Activated CD8-positive, alpha-beta T cell treated with anti-CD3 and anti-CD28 coated beads for 36 hours (primary cell): Measurements from ENCODE around the gene UQCC2. TPM values are rescaled to one million over a fixed set of nuclear protein-coding genes. Genes with fewer than 3 reads are reported as not detected.
A peak's percentile ranks its signal among the peaks of the same experiment; 100 is the strongest.

Experiments
- ATAC-seq: fragments of 200-7000 bp; cut with Tn5 transposase; one replicate; pipeline ENCODE4 v1.10.0; 2021; ENCODE audit warnings: mild to moderate bottlenecking, moderate library complexity
- CTCF ChIA-PET: fragments of 350-600 bp; sonication (Branson Sonifier 250); formaldehyde crosslinking; loops from one replicate; lab custom pipeline; 2021; ENCODE audit warnings: antibody characterized with exemption; lab: Charles Lee
- POLR2A ChIA-PET: fragments of 350-600 bp; sonication (Branson Sonifier 250); formaldehyde crosslinking; loops from one replicate; lab custom pipeline; 2021; ENCODE audit warnings: antibody characterized with exemption; lab: Charles Lee
- DNase-seq: peaks from one replicate; pipeline ENCODE4 v3.0.0-alpha.2; 2020
- H3K27ac Mint-ChIP-seq: one replicate; pipeline ENCODE4 v1.8.0; 2021; ENCODE audit warnings: mild to moderate bottlenecking, mixed read lengths
- H3K27me3 Mint-ChIP-seq: one replicate; pipeline ENCODE4 v1.8.0; 2021; ENCODE audit warnings: mixed read lengths
- H3K36me3 Mint-ChIP-seq: one replicate; pipeline ENCODE4 v1.8.0; 2021; ENCODE audit warnings: low read depth, mixed read lengths
- H3K4me1 Mint-ChIP-seq: one replicate; pipeline ENCODE4 v1.8.0; 2021; ENCODE audit warnings: low read depth, mixed read lengths
- H3K4me3 Mint-ChIP-seq: one replicate; pipeline ENCODE4 v1.8.0; 2021; ENCODE audit warnings: mild to moderate bottlenecking, moderate library complexity, mixed read lengths
- H3K9me3 Mint-ChIP-seq: one replicate; pipeline ENCODE4 v1.8.0; 2021; ENCODE audit warnings: mixed read lengths
- intact Hi-C: fragments of 100-400 bp; cut with micrococcal nuclease; formaldehyde crosslinking; loops from one replicate; pipeline ENCODE4 v1.10.0; 2022
- total RNA-seq, 2 experiments: library from RNA; stranded (reverse); gene quantifications; one replicate each; pipeline ENCODE4 v1.2.3, GENCODE V29; 2021
- TF ChIP-seq, protein P1 (sequence below): fragments of 200-600 bp; IDR thresholded peaks from one replicate; pipeline ENCODE4 v1.8.0; 2022; ENCODE audit warnings: antibody characterized with exemption, mild to moderate bottlenecking

UQCC2 gene
- total RNA-seq, 2 experiments from 2014 or later = 127 to 128 TPM

DNA sequence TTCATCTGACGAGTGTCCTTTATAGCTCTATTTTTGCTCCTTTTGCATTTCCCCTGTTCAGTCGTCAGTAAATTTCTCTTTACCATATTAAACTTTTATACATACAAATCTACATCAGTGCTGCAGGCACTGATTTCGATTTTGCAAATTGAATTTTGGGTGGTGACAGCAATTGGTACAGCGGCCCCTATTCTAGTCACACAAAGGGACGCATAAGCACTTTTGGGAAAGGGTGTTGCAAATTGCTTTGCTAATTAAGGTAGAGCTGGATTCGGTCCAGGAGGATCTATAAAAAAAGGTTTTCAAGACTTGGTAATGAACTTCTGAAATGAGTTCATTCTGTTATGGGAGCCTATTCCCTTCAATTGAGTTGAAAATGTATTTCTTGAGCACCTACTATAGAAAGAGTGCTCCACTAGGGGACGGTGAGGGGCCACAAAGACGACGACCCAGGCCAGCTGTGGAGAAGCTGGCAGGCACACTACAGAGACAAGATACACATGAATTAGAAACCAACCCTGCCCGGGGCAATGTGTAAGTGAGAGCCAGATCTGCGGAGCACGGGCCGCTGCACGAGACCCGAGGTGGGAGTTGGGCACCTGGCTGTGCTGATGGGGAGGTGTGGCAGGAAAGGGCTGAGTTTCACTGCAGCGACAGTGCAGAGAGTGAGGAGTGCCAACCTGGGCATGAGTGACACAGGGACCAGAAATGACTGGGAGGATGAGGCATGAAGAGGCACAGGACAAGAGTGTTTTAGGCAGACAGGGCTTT, 5.4 kb downstream of the UQCC2 start:
- H3K4me1 Mint-ChIP-seq = peaks cover 34% of the 10 kb centered on the region
- no peaks in the 10 kb centered on the region for H3K27me3 Mint-ChIP-seq
- no peak for ATAC-seq
- H3K4me3 Mint-ChIP-seq = no peak overlapping the region
- ChIA-PET CTCF (interaction anchor here (0.9 to 1.7 kb wide), 3 partner anchors 99 to 121 kb away, joined by 3 to 6 read pairs (median 3); no protein-coding TSS in a partner anchor), POLR2A (interaction anchor here (1.1 kb wide), 1 partner anchor 134 kb away, joined by 3 read pairs; no protein-coding TSS in a partner anchor)
- intact Hi-C loops = no loop called here
- TF ChIP-seq, protein P1, sequence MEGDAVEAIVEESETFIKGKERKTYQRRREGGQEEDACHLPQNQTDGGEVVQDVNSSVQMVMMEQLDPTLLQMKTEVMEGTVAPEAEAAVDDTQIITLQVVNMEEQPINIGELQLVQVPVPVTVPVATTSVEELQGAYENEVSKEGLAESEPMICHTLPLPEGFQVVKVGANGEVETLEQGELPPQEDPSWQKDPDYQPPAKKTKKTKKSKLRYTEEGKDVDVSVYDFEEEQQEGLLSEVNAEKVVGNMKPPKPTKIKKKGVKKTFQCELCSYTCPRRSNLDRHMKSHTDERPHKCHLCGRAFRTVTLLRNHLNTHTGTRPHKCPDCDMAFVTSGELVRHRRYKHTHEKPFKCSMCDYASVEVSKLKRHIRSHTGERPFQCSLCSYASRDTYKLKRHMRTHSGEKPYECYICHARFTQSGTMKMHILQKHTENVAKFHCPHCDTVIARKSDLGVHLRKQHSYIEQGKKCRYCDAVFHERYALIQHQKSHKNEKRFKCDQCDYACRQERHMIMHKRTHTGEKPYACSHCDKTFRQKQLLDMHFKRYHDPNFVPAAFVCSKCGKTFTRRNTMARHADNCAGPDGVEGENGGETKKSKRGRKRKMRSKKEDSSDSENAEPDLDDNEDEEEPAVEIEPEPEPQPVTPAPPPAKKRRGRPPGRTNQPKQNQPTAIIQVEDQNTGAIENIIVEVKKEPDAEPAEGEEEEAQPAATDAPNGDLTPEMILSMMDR = no peak
- H3K36me3 Mint-ChIP-seq = peaks cover 42% of the 10 kb centered on the region
- no peaks in the 10 kb centered on the region for H3K9me3 Mint-ChIP-seq
- H3K27ac Mint-ChIP-seq = no peak overlapping the region
- no peak for DNase-seq

DNA sequence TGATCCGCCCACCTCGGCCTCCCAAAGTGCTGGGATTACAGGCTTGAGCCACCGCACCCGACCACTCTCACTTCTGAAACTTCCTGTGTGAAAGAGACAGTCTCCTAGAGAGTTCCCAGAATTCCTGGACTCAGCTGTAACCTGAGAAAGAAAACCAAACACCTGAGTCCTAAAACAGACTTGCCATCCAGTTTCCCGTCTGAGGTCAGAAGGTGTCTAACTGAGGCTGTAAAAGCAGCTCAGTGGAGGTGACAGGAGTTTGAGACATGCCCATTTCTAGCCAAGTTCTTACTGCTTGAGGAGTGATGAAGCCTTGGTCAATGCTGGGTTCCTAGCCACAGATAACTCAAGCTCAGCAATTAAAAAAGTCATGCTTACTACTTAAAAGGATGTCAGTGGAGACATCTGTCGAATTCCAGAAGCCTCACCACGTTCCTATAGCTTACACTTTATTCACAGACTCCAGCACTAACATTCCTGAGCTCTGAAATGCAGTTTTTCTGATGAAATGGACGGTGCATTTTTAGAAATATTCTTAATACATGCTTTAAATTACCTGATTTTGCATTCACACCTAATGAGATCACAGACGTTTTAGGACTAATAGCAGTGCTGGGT, 6.1 kb downstream of the UQCC2 start:
- intact Hi-C loops = no loop called here
- H3K36me3 Mint-ChIP-seq = peaks cover 36% of the 10 kb centered on the region
- ATAC-seq = no peak

GRCh38 chr6:33704215-33705066, 7.1 kb downstream of the UQCC2 start:
- intact Hi-C loops = no loop called here
- ChIA-PET CTCF (interaction anchor here (1.7 kb wide), 1 partner anchor 120 kb away, joined by 6 read pairs; no protein-coding TSS in a partner anchor), POLR2A (no interaction called here)
- Mint-ChIP-seq H3K9me3 (no peaks in the 10 kb centered on the region), H3K27ac (no peak overlapping the region), H3K4me3 (no peak overlapping the region), H3K27me3 (no peaks in the 10 kb centered on the region), H3K4me1 (peaks cover 25% of the 10 kb centered on the region), H3K36me3 (peaks cover 32% of the 10 kb centered on the region)
- ATAC-seq = no peak
- TF ChIP-seq, protein P1 = no peak
- no peak for DNase-seq

More for the DNA sequence above, 6.1 kb downstream of the UQCC2 start:
- Mint-ChIP-seq H3K27me3 (no peaks in the 10 kb centered on the region), H3K4me1 (peaks cover 30% of the 10 kb centered on the region), H3K27ac (no peak overlapping the region), H3K4me3 (no peak overlapping the region), H3K9me3 (no peaks in the 10 kb centered on the region)
- ChIA-PET POLR2A (interaction anchor here (1.1 kb wide), 1 partner anchor 133 kb away, joined by 3 read pairs; no protein-coding TSS in a partner anchor), CTCF (interaction anchor here (0.9 to 1.7 kb wide), 2 partner anchors 98 to 121 kb away, joined by 3 to 6 read pairs; no protein-coding TSS in a partner anchor)
- no peak for DNase-seq
- TF ChIP-seq, protein P1 = no peak

DNA sequence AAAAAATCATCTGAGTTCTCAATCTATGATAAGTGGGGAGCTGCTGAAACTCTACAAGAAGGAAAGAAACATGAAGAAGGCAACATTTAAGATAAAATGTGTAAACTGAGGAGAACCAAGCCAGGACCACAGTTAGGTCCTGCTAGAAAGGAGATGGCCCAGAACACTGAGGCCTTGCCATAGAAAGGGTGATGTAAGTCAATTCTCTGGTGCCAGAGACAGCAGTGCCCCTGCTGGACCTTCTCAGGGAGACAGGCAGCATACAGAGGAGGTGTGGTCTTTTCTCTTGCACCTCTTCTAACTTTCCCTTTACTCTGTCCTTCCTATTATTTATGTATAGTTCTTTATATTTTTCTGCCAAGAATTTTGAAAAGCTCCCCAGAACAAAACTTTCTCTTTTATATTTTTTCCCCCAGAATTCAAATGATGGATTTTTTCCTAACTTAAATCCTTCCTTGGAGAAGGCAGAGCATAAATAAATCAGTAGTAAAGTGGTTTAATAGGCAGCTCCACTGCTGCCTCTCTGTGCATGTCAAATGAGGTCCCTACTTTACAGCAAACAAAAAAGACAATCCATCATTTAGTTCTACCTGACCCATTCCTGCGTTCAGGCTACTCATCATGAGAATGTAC, 9.0 kb downstream of the UQCC2 start:
- POLR2A ChIA-PET = interaction anchor here (0.7 to 3.1 kb wide), 2 partner anchors 9 to 50 kb away, joined by 3 to 15 read pairs; partner anchors contain the start of gene UQCC2
- peak; percentile 44 for DNase-seq
- no peaks in the 10 kb centered on the region for H3K27me3 Mint-ChIP-seq
- no peaks in the 10 kb centered on the region for H3K9me3 Mint-ChIP-seq
- CTCF ChIA-PET = interaction anchor here (0.7 to 1.3 kb wide), 6 partner anchors 9 to 117 kb away, joined by 3 to 5 read pairs (median 3); partner anchors contain the start of gene UQCC2
- intact Hi-C loops = no loop called here
- H3K4me3 Mint-ChIP-seq = no peak overlapping the region
- peaks cover 26% of the 10 kb centered on the region for H3K36me3 Mint-ChIP-seq
- H3K27ac Mint-ChIP-seq = no peak overlapping the region
- peaks cover 19% of the 10 kb centered on the region for H3K4me1 Mint-ChIP-seq
- TF ChIP-seq, protein P1 = no peak
- peak; percentile 63 for ATAC-seq
